ENCODE data around the gene TIAM1. TPM values are rescaled to one million over a fixed set of nuclear protein-coding genes. Genes with fewer than 3 reads are reported as not detected.

Gene TIAM1
- total RNA-seq, 1 donor from 2014 or later: 6.7 TPM

GRCh38 chr21:31204801-31205200, 139.3 kb downstream of the TIAM1 start:
- no peaks in the 10 kb centered on the region for H3K36me3 ChIP-seq (ENCODE audit: control insufficient read depth, insufficient read depth, low read length)
- H3K4me3 ChIP-seq (ENCODE audit: low read depth, low read length): no peak overlapping the region
- no peak for DNase-seq (ENCODE audit: low read depth)
- H3K27me3 ChIP-seq (ENCODE audit: control insufficient read depth, insufficient read depth, low read length): no peaks in the 10 kb centered on the region
- no peak for TF ChIP-seq CTCF (IDR thresholded peaks at IDR 0.05; ENCODE audit: insufficient read depth, low read length, poor library complexity, severe bottlenecking)

- no peaks in the 10 kb centered on the region for H3K27me3 ChIP-seq (ENCODE audit: control insufficient read depth, insufficient read depth, low read length)
- TF ChIP-seq CTCF (IDR thresholded peaks at IDR 0.05; ENCODE audit: insufficient read depth, low read length, poor library complexity, severe bottlenecking): no peak
- DNase-seq (ENCODE audit: low read depth): no peak
Observed at GRCh38 chr21:31203431-31204054, 140.5 kb downstream of the TIAM1 start.

DNA sequence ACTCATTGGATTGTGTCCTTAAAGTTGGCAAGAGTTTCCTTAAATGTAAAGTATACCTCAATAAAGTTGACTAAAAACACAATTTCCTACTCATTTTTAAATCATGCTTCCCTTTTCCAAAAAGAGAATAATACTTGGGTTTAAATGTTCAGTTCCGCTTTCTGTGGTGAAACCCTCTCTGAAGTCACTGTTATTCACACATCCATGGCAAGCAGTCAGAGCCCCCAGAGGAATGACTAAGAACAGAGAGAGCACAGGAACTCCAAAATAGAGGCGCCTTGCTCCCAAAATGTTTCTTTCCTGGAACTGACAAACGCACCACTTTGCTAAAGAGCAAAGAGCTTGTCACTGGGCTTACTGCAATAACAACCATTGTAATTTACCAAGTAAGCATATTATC, 142.5 kb downstream of the TIAM1 start:
- TF ChIP-seq CTCF (IDR thresholded peaks at IDR 0.05; ENCODE audit: insufficient read depth, low read length, poor library complexity, severe bottlenecking): no peak
- Histone ChIP-seq H3K27me3 (ENCODE audit: control insufficient read depth, insufficient read depth, low read length) (no peaks in the 10 kb centered on the region), H3K36me3 (ENCODE audit: control insufficient read depth, insufficient read depth, low read length) (no peaks in the 10 kb centered on the region), H3K4me3 (ENCODE audit: low read depth, low read length) (no peak overlapping the region)
- DNase-seq (ENCODE audit: low read depth): no peak

More at GRCh38 chr21:31203431-31204054, 140.5 kb downstream of the TIAM1 start:
- no peak overlapping the region for H3K4me3 ChIP-seq (ENCODE audit: low read depth, low read length)
- H3K36me3 ChIP-seq (ENCODE audit: control insufficient read depth, insufficient read depth, low read length): no peaks in the 10 kb centered on the region

- no peak for DNase-seq (ENCODE audit: low read depth)
- Histone ChIP-seq H3K4me3 (ENCODE audit: low read depth, low read length) (no peak overlapping the region), H3K27me3 (ENCODE audit: control insufficient read depth, insufficient read depth, low read length) (no peaks in the 10 kb centered on the region), H3K36me3 (ENCODE audit: control insufficient read depth, insufficient read depth, low read length) (no peaks in the 10 kb centered on the region)
- no peak for TF ChIP-seq CTCF (IDR thresholded peaks at IDR 0.05; ENCODE audit: insufficient read depth, low read length, poor library complexity, severe bottlenecking)
Observed at GRCh38 chr21:31201144-31201543, 142.9 kb downstream of the TIAM1 start.

DNA sequence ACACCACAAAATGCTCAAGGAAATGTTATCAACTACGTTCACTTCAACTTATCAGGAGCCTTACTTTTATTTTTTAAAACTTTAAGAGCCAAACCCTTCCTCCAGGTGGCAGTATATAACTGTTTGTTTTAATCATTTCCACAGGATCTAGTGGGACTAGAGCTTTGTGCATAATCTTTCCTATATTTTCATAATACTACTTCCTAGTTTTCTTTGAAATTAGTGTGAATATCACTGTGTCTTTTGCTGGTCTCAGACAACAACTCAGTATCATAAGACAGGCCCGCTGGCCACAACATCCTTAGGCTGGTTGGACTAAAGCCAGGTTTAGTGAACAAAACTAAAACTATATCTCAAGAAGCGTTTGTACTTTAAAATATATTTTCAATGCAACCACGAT, 145.5 kb downstream of the TIAM1 start:
- Histone ChIP-seq H3K27me3 (ENCODE audit: control insufficient read depth, insufficient read depth, low read length) (no peaks in the 10 kb centered on the region), H3K4me3 (ENCODE audit: low read depth, low read length) (no peak overlapping the region), H3K36me3 (ENCODE audit: control insufficient read depth, insufficient read depth, low read length) (no peaks in the 10 kb centered on the region)
- no peak for DNase-seq (ENCODE audit: low read depth)
- TF ChIP-seq CTCF (IDR thresholded peaks at IDR 0.05; ENCODE audit: insufficient read depth, low read length, poor library complexity, severe bottlenecking): peak; percentile 47

DNA sequence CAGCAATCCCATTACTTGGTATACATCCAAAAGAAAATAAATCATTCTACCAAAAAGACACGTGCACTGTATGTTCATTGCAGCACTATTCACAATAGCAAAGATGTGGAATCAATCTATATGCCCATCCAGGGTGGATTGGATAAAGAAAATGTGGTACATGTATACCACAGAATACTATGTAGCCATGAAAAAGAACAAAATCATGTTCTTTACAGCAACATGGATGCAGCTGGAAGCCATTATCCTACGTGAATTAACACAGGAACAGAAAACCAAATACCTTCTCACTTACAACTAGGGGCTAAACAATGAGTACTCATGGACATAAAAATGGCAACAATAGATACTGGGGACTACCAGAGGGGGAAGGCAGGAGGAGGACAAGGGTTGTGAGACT, 147.3 kb downstream of the TIAM1 start:
- Histone ChIP-seq H3K4me3 (ENCODE audit: low read depth, low read length) (no peak overlapping the region), H3K27me3 (ENCODE audit: control insufficient read depth, insufficient read depth, low read length) (no peaks in the 10 kb centered on the region), H3K36me3 (ENCODE audit: control insufficient read depth, insufficient read depth, low read length) (no peaks in the 10 kb centered on the region)
- no peak for TF ChIP-seq CTCF (IDR thresholded peaks at IDR 0.05; ENCODE audit: insufficient read depth, low read length, poor library complexity, severe bottlenecking)
- no peak for DNase-seq (ENCODE audit: low read depth)
